ENCODE results near the gene ENPP4. TPM values are rescaled to one million over a fixed set of nuclear protein-coding genes. Genes with fewer than 3 reads are reported as not detected.
"Not testable (repeated sequence)": the region's sequence is repeated elsewhere in the genome, so short reads cannot be mapped to it uniquely, and the experiment has no call there.

The ENPP4 gene
- total RNA-seq, 2 experiments from 2014 or later, result 7.7 to 8.0 TPM

- DNase-seq, result no peak
- CTCF ChIA-PET, result interaction anchor here (0.6 to 1.2 kb wide), 3 partner anchors 14 to 306 kb away, joined by 3 to 6 read pairs (median 5); no protein-coding TSS in a partner anchor
- intact Hi-C loops (cut with micrococcal nuclease), result no loop called here
Measured at GRCh38 chr6:46104209-46104608, 25.6 kb upstream of the ENPP4 start.

GRCh38 chr6:46105568-46105967 lies 24.2 kb upstream of the ENPP4 start:
- Mint-ChIP-seq H3K36me3 (ENCODE audit: low read depth) (peaks cover 16% of the 10 kb centered on the region), H3K27ac (no peak overlapping the region), H3K4me3 (no peak overlapping the region), H3K27me3 (ENCODE audit: low read depth) (no peaks in the 10 kb centered on the region), H3K9me3 (peaks cover 6% of the 10 kb centered on the region), H3K4me1 (ENCODE audit: low read depth) (peaks cover 22% of the 10 kb centered on the region)
- DNase-seq, result no peak
- CTCF ChIA-PET, result no interaction called here
- intact Hi-C loops (cut with micrococcal nuclease), result no loop called here

More at GRCh38 chr6:46104209-46104608, 25.6 kb upstream of the ENPP4 start:
- H3K36me3 Mint-ChIP-seq (ENCODE audit: low read depth), result peaks cover 11% of the 10 kb centered on the region
- H3K27me3 Mint-ChIP-seq (ENCODE audit: low read depth), result no peaks in the 10 kb centered on the region
- H3K27ac Mint-ChIP-seq, result no peak overlapping the region
- peaks cover 22% of the 10 kb centered on the region for H3K4me1 Mint-ChIP-seq (ENCODE audit: low read depth)
- H3K9me3 Mint-ChIP-seq, result peaks cover 6% of the 10 kb centered on the region
- no peak overlapping the region for H3K4me3 Mint-ChIP-seq

GRCh38 chr6:46113370-46113769 lies 16.4 kb upstream of the ENPP4 start:
- CTCF ChIA-PET, result no interaction called here
- peaks cover 27% of the 10 kb centered on the region for H3K36me3 Mint-ChIP-seq (ENCODE audit: low read depth)

GRCh38 chr6:46115634-46116033 lies 14.2 kb upstream of the ENPP4 start:
- H3K4me1 Mint-ChIP-seq (ENCODE audit: low read depth), result peaks cover 10% of the 10 kb centered on the region
- H3K4me3 Mint-ChIP-seq, result no peak overlapping the region
- no peaks in the 10 kb centered on the region for H3K27me3 Mint-ChIP-seq (ENCODE audit: low read depth)
- no peak for DNase-seq
- intact Hi-C loops (cut with micrococcal nuclease), result no loop called here
- peaks cover 30% of the 10 kb centered on the region for H3K36me3 Mint-ChIP-seq (ENCODE audit: low read depth)
- CTCF ChIA-PET, result interaction anchor here (0.8 kb wide), 1 partner anchor 25 kb away, joined by 4 read pairs; no protein-coding TSS in a partner anchor
- no peak overlapping the region for H3K27ac Mint-ChIP-seq
- H3K9me3 Mint-ChIP-seq, result peaks cover 4% of the 10 kb centered on the region

More at GRCh38 chr6:46113370-46113769, 16.4 kb upstream of the ENPP4 start:
- Mint-ChIP-seq H3K27ac (no peak overlapping the region), H3K9me3 (peaks cover 7% of the 10 kb centered on the region), H3K27me3 (ENCODE audit: low read depth) (no peaks in the 10 kb centered on the region), H3K4me3 (no peak overlapping the region), H3K4me1 (ENCODE audit: low read depth) (no peaks in the 10 kb centered on the region)
- no peak for DNase-seq
- intact Hi-C loops (cut with micrococcal nuclease), result no loop called here

GRCh38 chr6:46116289-46116688 lies 13.5 kb upstream of the ENPP4 start:
- no peak overlapping the region for H3K27ac Mint-ChIP-seq
- no peak overlapping the region for H3K4me3 Mint-ChIP-seq
- intact Hi-C loops (cut with micrococcal nuclease), result no loop called here
- peaks cover 4% of the 10 kb centered on the region for H3K9me3 Mint-ChIP-seq
- H3K36me3 Mint-ChIP-seq (ENCODE audit: low read depth), result peaks cover 32% of the 10 kb centered on the region
- no peak for DNase-seq
- H3K27me3 Mint-ChIP-seq (ENCODE audit: low read depth), result no peaks in the 10 kb centered on the region
- peaks cover 10% of the 10 kb centered on the region for H3K4me1 Mint-ChIP-seq (ENCODE audit: low read depth)
- CTCF ChIA-PET, result interaction anchor here (0.8 kb wide), 2 partner anchors 26 to 189 kb away, joined by 3 to 4 read pairs; no protein-coding TSS in a partner anchor

GRCh38 chr6:46118157-46118556 lies 11.6 kb upstream of the ENPP4 start:
- Mint-ChIP-seq H3K27ac (no peak overlapping the region), H3K9me3 (no peaks in the 10 kb centered on the region), H3K27me3 (ENCODE audit: low read depth) (no peaks in the 10 kb centered on the region), H3K4me1 (ENCODE audit: low read depth) (peaks cover 14% of the 10 kb centered on the region), H3K4me3 (no peak overlapping the region), H3K36me3 (ENCODE audit: low read depth) (peaks cover 32% of the 10 kb centered on the region)
- CTCF ChIA-PET, result no interaction called here
- intact Hi-C loops (cut with micrococcal nuclease), result no loop called here
- no peak for DNase-seq

- intact Hi-C loops (cut with micrococcal nuclease), result no loop called here
- Mint-ChIP-seq H3K27ac (no peak overlapping the region), H3K36me3 (ENCODE audit: low read depth) (peaks cover 30% of the 10 kb centered on the region), H3K27me3 (ENCODE audit: low read depth) (no peaks in the 10 kb centered on the region), H3K4me1 (ENCODE audit: low read depth) (peaks cover 17% of the 10 kb centered on the region), H3K9me3 (no peaks in the 10 kb centered on the region), H3K4me3 (no peak overlapping the region)
- CTCF ChIA-PET, result no interaction called here
- no peak for DNase-seq
Measured at GRCh38 chr6:46118836-46119235, 11.0 kb upstream of the ENPP4 start.

GRCh38 chr6:46119679-46120078 lies 10.1 kb upstream of the ENPP4 start:
- intact Hi-C loops (cut with micrococcal nuclease); H3K27ac Mint-ChIP-seq; CTCF ChIA-PET; DNase-seq; H3K9me3 Mint-ChIP-seq; H3K27me3 Mint-ChIP-seq (ENCODE audit: low read depth); H3K4me3 Mint-ChIP-seq: not testable (repeated sequence)
- H3K36me3 Mint-ChIP-seq (ENCODE audit: low read depth), result peaks cover 31% of the 10 kb centered on the region
- H3K4me1 Mint-ChIP-seq (ENCODE audit: low read depth), result peaks cover 20% of the 10 kb centered on the region

GRCh38 chr6:46128476-46128875 lies 1.3 kb upstream of the ENPP4 start:
- CTCF ChIA-PET, result interaction anchor here (0.8 to 1.3 kb wide), 2 partner anchors 38 to 163 kb away, joined by 4 to 5 read pairs; no protein-coding TSS in a partner anchor
- Mint-ChIP-seq H3K4me1 (ENCODE audit: low read depth) (peaks cover 29% of the 10 kb centered on the region), H3K27ac (no peak overlapping the region)

GRCh38 chr6:46129291-46129628 lies 529 bp upstream of the ENPP4 start:
- intact Hi-C loops (cut with micrococcal nuclease), result loop anchor here (1.0 to 2.0 kb wide), 5 partner anchors 42 to 523 kb away; partner anchors contain the start of genes CLIC5, CYP39A1 and SLC25A27
- DNase-seq, result peak; percentile 39
- Mint-ChIP-seq H3K27me3 (ENCODE audit: low read depth) (no peaks in the 10 kb centered on the region), H3K27ac (peak overlapping the region; percentile 77), H3K9me3 (no peaks in the 10 kb centered on the region), H3K4me3 (peak overlapping the region; percentile 92), H3K36me3 (ENCODE audit: low read depth) (no peaks in the 10 kb centered on the region), H3K4me1 (ENCODE audit: low read depth) (peaks cover 27% of the 10 kb centered on the region)
- CTCF ChIA-PET, result interaction anchor here (0.8 to 1.3 kb wide), 2 partner anchors 39 to 164 kb away, joined by 4 to 5 read pairs; no protein-coding TSS in a partner anchor

More at GRCh38 chr6:46128476-46128875, 1.3 kb upstream of the ENPP4 start:
- Mint-ChIP-seq H3K27me3 (ENCODE audit: low read depth) (no peaks in the 10 kb centered on the region), H3K4me3 (peak overlapping the region; percentile 92), H3K9me3 (no peaks in the 10 kb centered on the region), H3K36me3 (ENCODE audit: low read depth) (peaks cover 1% of the 10 kb centered on the region)
- DNase-seq, result no peak
- intact Hi-C loops (cut with micrococcal nuclease), result loop anchor here (2.0 kb wide), 1 partner anchor 114 kb away; the partner anchor contains the start of gene CLIC5

- Mint-ChIP-seq H3K36me3 (ENCODE audit: low read depth) (no peaks in the 10 kb centered on the region), H3K4me1 (ENCODE audit: low read depth) (peaks cover 30% of the 10 kb centered on the region), H3K27ac (no peak overlapping the region), H3K27me3 (ENCODE audit: low read depth) (no peaks in the 10 kb centered on the region), H3K9me3 (no peaks in the 10 kb centered on the region), H3K4me3 (peak overlapping the region; percentile 92)
- intact Hi-C loops (cut with micrococcal nuclease), result loop anchor here (2.0 to 10.0 kb wide), 2 partner anchors 40 to 756 kb away; partner anchors contain the start of gene SUPT3H
- CTCF ChIA-PET, result interaction anchor here (0.7 kb wide), 1 partner anchor 157 kb away, joined by 3 read pairs; no protein-coding TSS in a partner anchor
- DNase-seq, result no peak
Measured at GRCh38 chr6:46130666-46131065, 877 bp downstream of the ENPP4 start.

- CTCF ChIA-PET, H3K9me3 Mint-ChIP-seq: not testable (repeated sequence)
- H3K4me1 Mint-ChIP-seq (ENCODE audit: low read depth), result peaks cover 29% of the 10 kb centered on the region
Measured at GRCh38 chr6:46131291-46131690, 1.5 kb downstream of the ENPP4 start.

GRCh38 chr6:46134216-46134615 lies 4.4 kb downstream of the ENPP4 start:
- CTCF ChIA-PET, result no interaction called here
- Mint-ChIP-seq H3K27ac (no peak overlapping the region), H3K36me3 (ENCODE audit: low read depth) (no peaks in the 10 kb centered on the region), H3K4me1 (ENCODE audit: low read depth) (peaks cover 22% of the 10 kb centered on the region), H3K27me3 (ENCODE audit: low read depth) (no peaks in the 10 kb centered on the region), H3K9me3 (no peaks in the 10 kb centered on the region), H3K4me3 (no peak overlapping the region)
- DNase-seq, result no peak
- intact Hi-C loops (cut with micrococcal nuclease), result loop anchor here (10.0 kb wide), 1 partner anchor 759 kb away; the partner anchor contains the start of gene SUPT3H

More at GRCh38 chr6:46131291-46131690, 1.5 kb downstream of the ENPP4 start:
- intact Hi-C loops (cut with micrococcal nuclease), result loop anchor here (2.0 to 10.0 kb wide), 2 partner anchors 40 to 756 kb away; partner anchors contain the start of gene SUPT3H
- not testable (repeated sequence) for H3K4me3 Mint-ChIP-seq; H3K27ac Mint-ChIP-seq; H3K27me3 Mint-ChIP-seq (ENCODE audit: low read depth); DNase-seq; H3K36me3 Mint-ChIP-seq (ENCODE audit: low read depth)
